Measurements from ENCODE around the gene GRM3. TPM values are rescaled to one million over a fixed set of nuclear protein-coding genes. Genes with fewer than 3 reads are reported as not detected.

GRM3 gene
- total RNA-seq, 2 experiments from 2014 or later = not detected

- H4K20me1 ChIP-seq (ENCODE audit: insufficient read depth, low read length) = no peaks in the 10 kb centered on the region
- no peaks in the 10 kb centered on the region for H3K79me2 ChIP-seq (ENCODE audit: insufficient read depth, low read depth, low read length)
- H3K4me2 ChIP-seq (ENCODE audit: low read length) = no peak overlapping the region
- no peak overlapping the region for H3K27ac ChIP-seq (ENCODE audit: low read depth, low read length, poor library complexity, severe bottlenecking)
- H2AFZ ChIP-seq (ENCODE audit: low read length) = no peak overlapping the region
- no peak overlapping the region for H3K4me3 ChIP-seq (ENCODE audit: low read depth, low read length, poor library complexity, severe bottlenecking)
- H3K36me3 ChIP-seq (ENCODE audit: insufficient read depth, low read length) = no peaks in the 10 kb centered on the region
- no peak for TF ChIP-seq EZH2phosphoT487 (IDR thresholded peaks at IDR 0.05; ENCODE audit: borderline replicate concordance, low read depth, low read length)
- no peak for TF ChIP-seq CTCF (conservative IDR thresholded peaks at IDR 0.05; ENCODE audit: low read length)
- intact Hi-C loops (cut with micrococcal nuclease; ENCODE audit: unreplicated experiment) = no loop called here
- H3K9me3 ChIP-seq (ENCODE audit: low read length) = no peaks in the 10 kb centered on the region
- H3K9me2 ChIP-seq (ENCODE audit: insufficient read depth, low read length) = no peaks in the 10 kb centered on the region
- DNase-seq (ENCODE audit: low spot score) = no peak
- H3K4me1 ChIP-seq (ENCODE audit: insufficient read depth, low read length, poor library complexity, severe bottlenecking) = no peaks in the 10 kb centered on the region
- POLR2A ChIA-PET = no interaction called here
- CTCF ChIA-PET (ENCODE audit: unreplicated experiment) = no interaction called here
- no TSS peak for BruUV-seq (replicated peaks)
Measured at GRCh38 chr7:86786376-86786775, 142.7 kb downstream of the GRM3 start.

GRCh38 chr7:86788948-86789347 is 145.2 kb downstream of the GRM3 start:
- H3K4me2 ChIP-seq (ENCODE audit: low read length) = no peak overlapping the region

More at GRCh38 chr7:86788948-86789347, 145.2 kb downstream of the GRM3 start:
- no peaks in the 10 kb centered on the region for H3K9me2 ChIP-seq (ENCODE audit: insufficient read depth, low read length)
- TF ChIP-seq CTCF (conservative IDR thresholded peaks at IDR 0.05; ENCODE audit: low read length) = no peak
- TF ChIP-seq EZH2phosphoT487 (IDR thresholded peaks at IDR 0.05; ENCODE audit: borderline replicate concordance, low read depth, low read length) = no peak
- CTCF ChIA-PET (ENCODE audit: unreplicated experiment) = no interaction called here
- no peak for DNase-seq (ENCODE audit: low spot score)
- no peak overlapping the region for H3K4me3 ChIP-seq (ENCODE audit: low read depth, low read length, poor library complexity, severe bottlenecking)
- H3K36me3 ChIP-seq (ENCODE audit: insufficient read depth, low read length) = no peaks in the 10 kb centered on the region
- no peaks in the 10 kb centered on the region for H3K4me1 ChIP-seq (ENCODE audit: insufficient read depth, low read length, poor library complexity, severe bottlenecking)
- POLR2A ChIA-PET = interaction anchor here (0.8 to 1.2 kb wide), 2 partner anchors 8 to 23 kb away, joined by 3 to 4 read pairs; no protein-coding TSS in a partner anchor
- H2AFZ ChIP-seq (ENCODE audit: low read length) = no peak overlapping the region
- no peaks in the 10 kb centered on the region for H3K79me2 ChIP-seq (ENCODE audit: insufficient read depth, low read depth, low read length)
- intact Hi-C loops (cut with micrococcal nuclease; ENCODE audit: unreplicated experiment) = no loop called here
- no peaks in the 10 kb centered on the region for H3K9me3 ChIP-seq (ENCODE audit: low read length)
- H4K20me1 ChIP-seq (ENCODE audit: insufficient read depth, low read length) = no peaks in the 10 kb centered on the region
- BruUV-seq (replicated peaks) = no TSS peak
- no peak overlapping the region for H3K27ac ChIP-seq (ENCODE audit: low read depth, low read length, poor library complexity, severe bottlenecking)

All from OCI-LY7 (cell line).